Fibroblast of villous mesenchyme (primary cell): ENCODE results near the gene ADAMTS7. TPM values are rescaled to one million over a fixed set of nuclear protein-coding genes. Genes with fewer than 3 reads are reported as not detected.

ENCODE experiments used
- DNase-seq: peaks from one replicate; pipeline ENCODE4 v3.0.0-alpha.2; 2010; ENCODE audit warnings: low read depth
- H3K4me3 ChIP-seq: 2 replicates; pipeline ENCODE4 v1.5.1; 2011; ENCODE audit warnings: low read depth, mild to moderate bottlenecking, low read length
- total RNA-seq: library from RNA; depleted of rRNA; stranded (reverse); fragments of >200 nt; gene quantifications from 2 replicates; pipeline ENCODE4 v1.2.3, GENCODE V29; 2012
- TF ChIP-seq, protein P1 (sequence below): IDR thresholded peaks from 2 replicates; pipeline ENCODE4 v1.5.1; 2012; ENCODE audit warnings: low read depth, mild to moderate bottlenecking, low read length; ENCODE audit not compliant: insufficient read depth

ADAMTS7 gene
- total RNA-seq, 1 donor, result 16.4 TPM

DNA sequence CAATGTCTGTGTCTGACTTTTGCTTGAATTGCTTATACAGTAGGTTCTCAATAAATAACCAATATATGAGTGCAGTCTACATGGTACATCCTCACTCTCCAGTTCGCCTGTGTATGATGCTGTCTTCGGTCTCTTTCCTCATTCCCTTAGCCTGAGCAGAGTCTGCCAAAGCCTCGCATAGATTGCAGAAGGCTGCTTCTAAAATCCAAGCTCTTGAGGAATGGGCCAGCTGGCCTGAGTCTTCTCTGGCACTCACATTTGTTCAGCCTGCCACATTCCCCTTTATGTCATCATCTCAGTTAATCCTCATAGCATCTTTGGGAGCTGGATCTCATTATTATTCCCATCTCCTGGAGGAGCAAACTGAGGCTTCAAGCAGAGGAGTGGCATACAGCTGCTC lies 27.2 kb upstream of the ADAMTS7 start:
- TF ChIP-seq, protein P1, sequence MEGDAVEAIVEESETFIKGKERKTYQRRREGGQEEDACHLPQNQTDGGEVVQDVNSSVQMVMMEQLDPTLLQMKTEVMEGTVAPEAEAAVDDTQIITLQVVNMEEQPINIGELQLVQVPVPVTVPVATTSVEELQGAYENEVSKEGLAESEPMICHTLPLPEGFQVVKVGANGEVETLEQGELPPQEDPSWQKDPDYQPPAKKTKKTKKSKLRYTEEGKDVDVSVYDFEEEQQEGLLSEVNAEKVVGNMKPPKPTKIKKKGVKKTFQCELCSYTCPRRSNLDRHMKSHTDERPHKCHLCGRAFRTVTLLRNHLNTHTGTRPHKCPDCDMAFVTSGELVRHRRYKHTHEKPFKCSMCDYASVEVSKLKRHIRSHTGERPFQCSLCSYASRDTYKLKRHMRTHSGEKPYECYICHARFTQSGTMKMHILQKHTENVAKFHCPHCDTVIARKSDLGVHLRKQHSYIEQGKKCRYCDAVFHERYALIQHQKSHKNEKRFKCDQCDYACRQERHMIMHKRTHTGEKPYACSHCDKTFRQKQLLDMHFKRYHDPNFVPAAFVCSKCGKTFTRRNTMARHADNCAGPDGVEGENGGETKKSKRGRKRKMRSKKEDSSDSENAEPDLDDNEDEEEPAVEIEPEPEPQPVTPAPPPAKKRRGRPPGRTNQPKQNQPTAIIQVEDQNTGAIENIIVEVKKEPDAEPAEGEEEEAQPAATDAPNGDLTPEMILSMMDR, result no peak
- no peak for DNase-seq
- H3K4me3 ChIP-seq, result no peak overlapping the region

DNA sequence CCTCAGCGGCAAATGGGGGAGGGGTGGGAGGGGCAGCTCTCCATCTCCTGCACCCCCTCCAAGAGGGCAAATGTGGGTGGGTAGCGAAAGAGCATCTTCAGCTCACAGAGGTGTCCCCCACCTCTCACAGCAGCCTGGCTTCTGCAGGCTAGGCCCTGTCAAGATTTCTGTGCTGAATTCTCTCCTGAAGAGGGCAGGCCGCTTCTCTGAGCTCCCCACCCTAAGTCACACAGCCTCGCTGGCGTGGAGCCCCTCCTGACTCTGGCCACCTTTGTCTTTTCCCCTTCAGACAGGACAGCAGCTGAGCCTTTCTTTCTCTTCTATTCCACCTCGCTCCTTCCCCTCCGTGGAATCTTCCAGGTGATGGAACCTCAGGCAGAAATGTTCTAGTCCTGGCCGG lies 26.3 kb upstream of the ADAMTS7 start:
- TF ChIP-seq, protein P1, result no peak
- H3K4me3 ChIP-seq, result no peak overlapping the region
- DNase-seq, result no peak

GRCh38 chr15:78837131-78837530 lies 25.9 kb upstream of the ADAMTS7 start:
- no peak overlapping the region for H3K4me3 ChIP-seq
- TF ChIP-seq, protein P1, result no peak
- DNase-seq, result no peak

DNA sequence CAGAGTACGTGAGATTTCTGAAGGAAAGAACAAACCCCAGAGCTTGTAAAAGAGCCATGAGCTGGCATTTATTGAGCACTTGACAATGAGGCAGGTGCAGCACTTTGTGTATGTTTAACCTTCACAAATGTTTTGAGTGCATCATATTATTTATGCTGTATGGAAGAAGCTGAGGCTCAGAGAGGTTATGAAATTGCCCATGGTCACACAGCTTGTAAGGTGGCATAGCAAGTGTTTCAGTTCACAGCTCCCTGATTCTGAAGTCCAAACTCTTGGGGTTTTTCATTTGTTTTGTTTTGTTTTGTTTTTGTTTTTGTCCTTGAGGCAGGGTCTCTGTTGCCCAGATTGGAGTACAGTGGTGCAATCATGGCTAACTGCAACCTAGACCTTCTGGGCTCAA lies 25.1 kb upstream of the ADAMTS7 start:
- TF ChIP-seq, protein P1, result no peak
- DNase-seq, result no peak
- no peak overlapping the region for H3K4me3 ChIP-seq

DNA sequence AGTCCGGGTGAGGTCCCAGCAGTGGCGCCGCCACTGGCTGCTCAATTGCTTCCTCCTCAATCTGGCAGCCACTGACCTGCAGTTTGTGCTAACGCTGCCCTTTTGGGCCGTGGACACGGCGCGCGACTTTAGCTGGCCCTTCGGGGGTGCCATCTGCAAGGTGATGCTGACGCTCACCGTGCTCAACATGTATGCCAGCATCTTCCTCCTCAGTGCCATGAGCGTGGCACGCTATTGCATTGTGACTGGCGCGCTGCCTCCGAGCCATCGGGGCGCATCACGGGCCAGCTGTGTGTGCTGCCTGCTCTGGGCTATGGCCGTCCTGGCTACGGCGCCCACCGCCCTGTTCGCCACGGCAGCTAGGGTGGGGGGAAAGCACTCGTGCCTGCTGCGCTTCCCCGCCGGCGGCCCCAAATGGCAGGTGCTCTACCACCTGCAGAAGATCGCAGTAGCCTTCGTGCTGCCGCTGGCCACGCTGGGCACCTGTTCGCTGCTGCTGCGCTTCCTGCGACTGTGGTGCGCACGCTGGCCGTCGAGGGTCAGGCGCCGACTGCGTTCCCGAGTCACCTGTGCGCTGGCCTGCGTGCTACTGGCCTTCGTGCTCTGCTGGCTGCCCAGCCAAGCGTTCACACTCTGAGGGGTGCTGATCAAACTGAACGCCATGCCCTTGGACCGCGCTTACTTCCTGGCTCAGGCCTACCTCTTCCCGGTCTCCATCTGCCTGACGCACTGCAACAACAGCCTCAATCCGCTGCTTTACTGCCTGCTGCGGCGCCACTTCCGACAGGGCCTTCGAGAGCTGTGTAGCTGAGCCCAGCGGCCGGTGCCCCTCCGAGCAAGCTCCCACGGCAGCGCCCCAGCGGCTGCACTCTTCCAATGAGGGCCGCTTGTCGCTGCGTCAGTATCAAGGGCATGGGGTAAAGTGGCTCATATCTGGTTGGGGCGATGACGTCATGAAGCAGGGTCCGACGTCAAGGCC lies 20.3 kb upstream of the ADAMTS7 start:
- no peak for DNase-seq
- TF ChIP-seq, protein P1, result no peak
- H3K4me3 ChIP-seq, result no peak overlapping the region

DNA sequence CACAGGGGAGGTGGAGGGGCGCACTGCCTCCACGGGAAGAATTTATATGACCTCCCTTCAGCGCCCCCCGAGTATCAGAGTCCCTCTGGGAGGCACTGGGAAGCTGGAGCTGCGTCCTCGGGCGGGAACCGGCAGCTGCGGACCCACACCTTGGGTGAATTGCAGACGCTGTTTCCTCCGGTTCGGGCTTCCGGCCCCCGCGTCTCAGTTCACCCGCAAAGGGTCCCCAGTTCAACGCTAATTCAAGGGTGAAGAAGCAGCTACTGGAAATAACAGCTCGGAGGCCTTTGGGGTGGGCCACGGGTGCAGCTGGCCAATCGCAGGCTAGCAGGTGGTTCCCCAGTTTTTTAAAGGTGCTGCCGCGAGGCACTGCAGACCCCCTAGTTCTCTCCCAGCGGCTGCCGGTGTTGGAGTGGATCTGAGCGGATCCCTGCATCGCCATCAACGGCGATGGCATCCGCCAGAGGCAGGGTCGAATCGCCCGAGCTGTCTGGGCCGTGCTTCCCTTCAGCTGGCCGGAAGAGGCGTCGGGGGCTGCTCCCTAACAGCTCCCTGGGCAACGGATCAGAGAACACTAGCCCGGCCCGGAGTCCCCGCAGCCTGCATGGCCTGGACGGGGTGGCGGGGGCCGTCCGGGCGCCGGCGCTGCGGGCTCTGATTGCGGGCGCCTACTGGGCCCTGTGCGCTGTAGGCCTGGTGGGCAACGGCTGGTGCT lies 19.4 kb upstream of the ADAMTS7 start:
- DNase-seq, result no peak
- no peak overlapping the region for H3K4me3 ChIP-seq

More for the DNA sequence above, 19.4 kb upstream of the ADAMTS7 start:
- TF ChIP-seq, protein P1, result no peak
